Measurements from ENCODE around the gene GUCY2D.

Gene GUCY2D

DNA sequence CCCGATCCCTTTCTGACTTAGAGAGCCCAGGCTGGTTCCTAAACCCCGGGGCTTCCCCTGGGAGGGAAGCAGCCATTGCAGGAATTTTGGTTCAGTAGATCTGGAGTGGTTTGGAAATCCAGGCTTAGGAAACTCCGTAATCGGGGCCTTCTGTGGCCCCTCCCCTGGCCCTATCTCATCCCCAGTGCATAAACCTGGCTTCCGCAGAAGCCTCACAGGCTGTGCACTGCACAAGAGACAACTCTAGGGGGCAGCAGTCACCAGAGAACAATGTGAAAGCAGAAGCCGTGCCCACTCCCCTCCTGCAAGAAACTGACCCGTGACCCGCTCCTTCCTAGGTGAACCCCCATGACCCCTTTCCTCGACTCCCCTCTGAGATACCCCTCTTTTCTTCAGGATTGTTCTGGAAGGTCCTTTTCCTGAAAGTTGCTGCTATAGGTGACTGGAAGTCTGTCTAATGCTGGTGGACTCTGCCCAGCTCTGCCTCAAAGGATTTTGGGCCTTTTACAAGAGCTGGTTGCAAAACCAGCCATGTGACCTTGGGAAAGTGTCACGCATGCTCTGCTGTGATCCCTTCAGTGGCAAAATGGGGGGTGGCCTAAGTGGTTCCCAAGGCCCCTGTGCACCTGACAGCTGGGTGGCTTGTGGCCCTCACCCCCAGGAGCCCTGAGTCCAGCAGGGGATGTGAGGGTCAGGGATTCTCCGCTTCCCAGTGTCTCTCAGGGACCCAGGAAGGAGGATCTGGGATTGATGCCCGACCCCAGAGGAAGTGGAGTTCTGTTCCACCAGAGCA is 14.4 kb downstream of the GUCY2D start:
- peak overlapping the region; percentile 11 to 77 (median 65) for H3K4me3 ChIP-seq (ENCODE audit: control insufficient read depth in 1 of 7, extremely low read depth in 1 of 7, insufficient read depth in 4 of 7, low read depth in 2 of 7, low read length in 6 of 7)
- CTCF ChIA-PET: interaction anchor here (0.7 to 10.9 kb wide), 22 partner anchors 11 to 117 kb away, joined by 3 to 117 read pairs (median 6); partner anchors contain the start of genes ALOX15B and GUCY2D
- H3K9me3 ChIP-seq (ENCODE audit: control extremely low read depth in 1 of 5, control insufficient read depth in 4 of 5, insufficient read depth in 2 of 5, low read depth in 1 of 5, low read length in 4 of 5): no peaks in the 10 kb centered on the region
- POLR2A ChIA-PET: interaction anchor here (1.2 kb wide), 1 partner anchor 40 kb away, joined by 5 read pairs; no protein-coding TSS in a partner anchor
- H3K4me1 ChIP-seq (ENCODE audit: control extremely low read depth in 1 of 4, control insufficient read depth in 4 of 4, insufficient read depth in 4 of 4, low read length in 3 of 4): peaks cover 7 to 65% (median 61%) of the 10 kb centered on the region in 4 experiments
- H3K27ac ChIP-seq (ENCODE audit: insufficient read depth in 1 of 2, low read depth in 1 of 2, low read length in 2 of 2, poor library complexity in 1 of 2, severe bottlenecking in 2 of 2): no peak overlapping the region
- 31% methylated on average over 10 of the region's 12 CpGs for WGBS (ENCODE audit: insufficient coverage)
- DNase-seq: peak in 2 of 3 donors; percentile 77 to 78
- H3K27me3 ChIP-seq (replicated peaks in 2 of 5; ENCODE audit: control insufficient read depth in 4 of 5, insufficient read depth in 5 of 5, low read length in 4 of 5): peaks cover 0 to 3% (median 0%) of the 10 kb centered on the region in 5 experiments
- H3K36me3 ChIP-seq (ENCODE audit: control insufficient read depth in 4 of 4, insufficient read depth in 4 of 4, low read length in 3 of 4): no peaks in the 10 kb centered on the region

DNA sequence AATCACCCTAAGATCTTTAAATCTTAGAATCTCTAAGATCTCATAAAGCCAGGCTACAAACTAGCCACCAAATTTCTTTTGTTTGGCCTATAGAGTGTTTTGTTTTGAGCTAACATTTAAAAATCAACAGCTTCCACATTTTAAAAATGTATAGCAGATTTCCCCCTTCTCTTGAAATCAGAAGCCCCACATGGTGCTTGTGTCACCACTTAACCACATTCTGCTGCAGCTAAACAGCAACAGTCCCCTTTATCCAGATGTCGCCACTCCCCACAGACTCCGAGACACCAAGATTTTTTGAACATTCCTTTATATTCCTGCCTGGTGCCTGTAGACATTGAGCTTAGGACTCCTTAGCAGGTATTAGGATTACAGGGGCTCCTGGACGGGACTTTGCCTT is 16.0 kb downstream of the GUCY2D start:
- H3K36me3 ChIP-seq (ENCODE audit: control insufficient read depth in 4 of 4, insufficient read depth in 4 of 4, low read length in 3 of 4): no peaks in the 10 kb centered on the region
- POLR2A ChIA-PET: interaction anchor here (0.5 to 1.2 kb wide), 5 partner anchors 16 to 87 kb away, joined by 3 to 5 read pairs (median 3); partner anchors contain the start of genes GUCY2D and TRAPPC1
- peaks cover 0 to 3% (median 0%) of the 10 kb centered on the region in 5 experiments for H3K27me3 ChIP-seq (replicated peaks in 2 of 5; ENCODE audit: control insufficient read depth in 4 of 5, insufficient read depth in 5 of 5, low read length in 4 of 5)
- H3K4me3 ChIP-seq (ENCODE audit: control insufficient read depth in 1 of 7, extremely low read depth in 1 of 7, insufficient read depth in 4 of 7, low read depth in 2 of 7, low read length in 6 of 7): peak overlapping the region in 4 of 7 experiments; percentile 12 to 54 (median 40)
- CTCF ChIA-PET: interaction anchor here (0.8 to 10.9 kb wide), 14 partner anchors 11 to 105 kb away, joined by 3 to 117 read pairs (median 8); partner anchors contain the start of genes ALOX15B and GUCY2D
- H3K9me3 ChIP-seq (ENCODE audit: control extremely low read depth in 1 of 5, control insufficient read depth in 4 of 5, insufficient read depth in 2 of 5, low read depth in 1 of 5, low read length in 4 of 5): no peaks in the 10 kb centered on the region
- DNase-seq: peak; percentile 79 to 96 (median 93)
- peaks cover 7 to 55% (median 52%) of the 10 kb centered on the region in 4 experiments for H3K4me1 ChIP-seq (ENCODE audit: control extremely low read depth in 1 of 4, control insufficient read depth in 4 of 4, insufficient read depth in 4 of 4, low read length in 3 of 4)
- WGBS (ENCODE audit: insufficient coverage): no CpG with 5 or more reads among the region's 3 CpGs
- peak overlapping the region in 1 of 2 experiments; percentile 37 for H3K27ac ChIP-seq (ENCODE audit: insufficient read depth in 1 of 2, low read depth in 1 of 2, low read length in 2 of 2, poor library complexity in 1 of 2, severe bottlenecking in 2 of 2)

DNA sequence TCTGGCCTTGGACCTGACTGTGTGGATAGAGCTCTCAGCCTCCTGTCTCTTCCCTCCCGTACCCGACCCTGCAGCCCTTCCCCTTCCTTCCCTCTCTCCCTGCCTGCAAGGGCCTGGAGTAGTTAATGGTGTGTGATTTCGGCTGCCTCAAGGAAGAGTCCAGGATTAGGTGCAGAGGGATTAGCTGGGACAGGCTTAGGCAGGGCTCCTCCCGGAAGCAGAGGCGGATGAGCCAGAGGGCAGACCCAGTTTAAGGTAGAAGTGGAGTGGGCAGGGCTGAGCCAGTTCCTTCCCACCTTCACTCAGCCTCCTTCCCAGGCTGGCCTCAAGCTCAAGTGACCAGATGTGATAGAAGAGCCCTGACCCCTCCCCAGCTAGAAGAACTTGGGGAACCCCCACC is 16.8 kb downstream of the GUCY2D start:
- 57% methylated on average over 1 of the region's 5 CpGs for WGBS (ENCODE audit: insufficient coverage)
- ChIA-PET CTCF (interaction anchor here (1.1 to 10.9 kb wide), 9 partner anchors 12 to 42 kb away, joined by 4 to 117 read pairs (median 17); partner anchors contain the start of genes ALOX15B and GUCY2D), POLR2A (interaction anchor here (0.5 kb wide), 1 partner anchor 43 kb away, joined by 4 read pairs; no protein-coding TSS in a partner anchor)
- DNase-seq: no peak
- H3K36me3 ChIP-seq (ENCODE audit: control insufficient read depth in 4 of 4, insufficient read depth in 4 of 4, low read length in 3 of 4): no peaks in the 10 kb centered on the region
- peak overlapping the region in 4 of 7 experiments; percentile 7 to 25 (median 8) for H3K4me3 ChIP-seq (ENCODE audit: control insufficient read depth in 1 of 7, extremely low read depth in 1 of 7, insufficient read depth in 4 of 7, low read depth in 2 of 7, low read length in 6 of 7)
- H3K27me3 ChIP-seq (replicated peaks in 2 of 5; ENCODE audit: control insufficient read depth in 4 of 5, insufficient read depth in 5 of 5, low read length in 4 of 5): peaks cover 0 to 3% (median 0%) of the 10 kb centered on the region in 5 experiments
- H3K4me1 ChIP-seq (ENCODE audit: control extremely low read depth in 1 of 4, control insufficient read depth in 4 of 4, insufficient read depth in 4 of 4, low read length in 3 of 4): peaks cover 7 to 49% (median 45%) of the 10 kb centered on the region in 4 experiments
- no peak overlapping the region for H3K27ac ChIP-seq (ENCODE audit: insufficient read depth in 1 of 2, low read depth in 1 of 2, low read length in 2 of 2, poor library complexity in 1 of 2, severe bottlenecking in 2 of 2)
- H3K9me3 ChIP-seq (ENCODE audit: control extremely low read depth in 1 of 5, control insufficient read depth in 4 of 5, insufficient read depth in 2 of 5, low read depth in 1 of 5, low read length in 4 of 5): no peaks in the 10 kb centered on the region

- no peaks in the 10 kb centered on the region for H3K9me3 ChIP-seq (ENCODE audit: control extremely low read depth in 1 of 5, control insufficient read depth in 4 of 5, insufficient read depth in 2 of 5, low read depth in 1 of 5, low read length in 4 of 5)
- no peak overlapping the region for H3K27ac ChIP-seq (ENCODE audit: insufficient read depth in 1 of 2, low read depth in 1 of 2, low read length in 2 of 2, poor library complexity in 1 of 2, severe bottlenecking in 2 of 2)
- 74% methylated on average over 6 of the region's 16 CpGs for WGBS (ENCODE audit: insufficient coverage)
- peaks cover 7 to 49% (median 45%) of the 10 kb centered on the region in 4 experiments for H3K4me1 ChIP-seq (ENCODE audit: control extremely low read depth in 1 of 4, control insufficient read depth in 4 of 4, insufficient read depth in 4 of 4, low read length in 3 of 4)
- H3K4me3 ChIP-seq (ENCODE audit: control insufficient read depth in 1 of 7, extremely low read depth in 1 of 7, insufficient read depth in 4 of 7, low read depth in 2 of 7, low read length in 6 of 7): peak overlapping the region in 1 of 7 experiments; percentile 6
- H3K36me3 ChIP-seq (ENCODE audit: control insufficient read depth in 4 of 4, insufficient read depth in 4 of 4, low read length in 3 of 4): no peaks in the 10 kb centered on the region
- CTCF ChIA-PET: interaction anchor here (0.8 to 10.9 kb wide), 9 partner anchors 11 to 60 kb away, joined by 3 to 117 read pairs (median 5); partner anchors contain the start of gene ALOX15B
- POLR2A ChIA-PET: no interaction called here
- H3K27me3 ChIP-seq (replicated peaks in 2 of 5; ENCODE audit: control insufficient read depth in 4 of 5, insufficient read depth in 5 of 5, low read length in 4 of 5): no peaks in the 10 kb centered on the region
- DNase-seq: peak in 2 of 3 donors; percentile 44 to 56
Observed at GRCh38 chr17:8019665-8020650, 17.5 kb downstream of the GUCY2D start.

DNA sequence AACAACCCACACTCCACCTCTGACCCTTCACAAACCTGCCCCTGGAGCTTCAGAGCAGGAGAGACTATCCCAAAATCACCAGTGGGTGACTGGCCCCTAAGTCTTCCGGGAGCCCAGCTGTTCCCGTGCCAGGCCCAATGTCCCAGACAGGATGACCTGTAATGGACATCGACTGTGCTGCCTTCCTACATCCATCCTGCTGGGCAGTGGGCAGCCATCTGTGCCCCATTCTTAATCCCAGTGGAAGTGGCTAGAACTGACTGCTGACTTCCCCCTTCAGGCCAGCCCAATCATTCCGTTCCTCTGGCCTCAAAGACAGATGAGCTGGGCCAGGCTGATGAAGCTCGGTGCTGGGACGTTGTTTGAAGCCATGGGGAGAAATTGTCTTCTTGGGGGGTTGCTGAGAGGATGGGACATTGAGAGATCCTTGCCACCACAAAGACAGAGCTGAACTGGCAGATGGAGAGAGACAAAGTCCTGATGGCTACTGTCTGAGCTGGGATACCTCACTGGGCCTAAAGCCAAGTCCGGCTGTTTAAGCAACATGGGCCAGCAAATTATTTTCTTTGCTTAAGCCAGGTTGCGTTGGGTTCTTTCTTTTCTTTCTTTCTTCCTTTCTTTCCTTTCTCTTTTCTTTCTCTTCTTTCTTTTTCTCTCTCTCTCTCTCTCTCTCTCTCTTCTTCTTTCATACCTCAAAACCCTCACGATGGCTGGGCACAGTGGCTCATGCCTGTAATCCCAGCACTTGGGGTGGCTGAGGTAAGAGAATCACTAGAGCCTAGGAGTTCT is 18.6 kb downstream of the GUCY2D start:
- H3K36me3 ChIP-seq (ENCODE audit: control insufficient read depth in 4 of 4, insufficient read depth in 4 of 4, low read length in 3 of 4): no peaks in the 10 kb centered on the region
- 100% methylated on average over 5 of the region's 9 CpGs for WGBS (ENCODE audit: insufficient coverage)
- no peaks in the 10 kb centered on the region for H3K9me3 ChIP-seq (ENCODE audit: control extremely low read depth in 1 of 5, control insufficient read depth in 4 of 5, insufficient read depth in 2 of 5, low read depth in 1 of 5, low read length in 4 of 5)
- no peak for DNase-seq
- no peaks in the 10 kb centered on the region for H3K27me3 ChIP-seq (replicated peaks in 2 of 5; ENCODE audit: control insufficient read depth in 4 of 5, insufficient read depth in 5 of 5, low read length in 4 of 5)
- ChIA-PET CTCF (interaction anchor here (0.8 to 10.9 kb wide), 7 partner anchors 10 to 59 kb away, joined by 3 to 117 read pairs (median 3); partner anchors contain the start of gene ALOX15B), POLR2A (no interaction called here)
- no peak overlapping the region for H3K4me3 ChIP-seq (ENCODE audit: control insufficient read depth in 1 of 7, extremely low read depth in 1 of 7, insufficient read depth in 4 of 7, low read depth in 2 of 7, low read length in 6 of 7)
- peaks cover 7 to 44% (median 41%) of the 10 kb centered on the region in 4 experiments for H3K4me1 ChIP-seq (ENCODE audit: control extremely low read depth in 1 of 4, control insufficient read depth in 4 of 4, insufficient read depth in 4 of 4, low read length in 3 of 4)
- H3K27ac ChIP-seq (ENCODE audit: insufficient read depth in 1 of 2, low read depth in 1 of 2, low read length in 2 of 2, poor library complexity in 1 of 2, severe bottlenecking in 2 of 2): no peak overlapping the region

Measured in common myeloid progenitor, CD34-positive (primary cell).